Progenitor cell of endocrine pancreas (in vitro differentiated cells): ENCODE data around the gene MGAT5. TPM values are rescaled to one million over a fixed set of nuclear protein-coding genes. Genes with fewer than 3 reads are reported as not detected.

Experiments
- DNase-seq: peaks from one replicate; pipeline ENCODE4 v3.0.0; 2021; ENCODE audit warnings: low spot score; ENCODE audit not compliant: unreplicated experiment
- H3K27ac Mint-ChIP-seq: 2 replicates; pipeline ENCODE4 v1.8.0; 2021; ENCODE audit warnings: mild to moderate bottlenecking, moderate library complexity, mixed read lengths
- H3K27me3 Mint-ChIP-seq: 2 replicates; pipeline ENCODE4 v1.8.0; 2021; ENCODE audit warnings: mixed read lengths
- H3K36me3 Mint-ChIP-seq: 2 replicates; pipeline ENCODE4 v1.8.0; 2022; ENCODE audit warnings: mixed read lengths; ENCODE audit not compliant: insufficient read depth
- H3K4me1 Mint-ChIP-seq: 2 replicates; pipeline ENCODE4 v1.8.0; 2021; ENCODE audit warnings: low read depth, mixed read lengths
- H3K4me3 Mint-ChIP-seq: 2 replicates; pipeline ENCODE4 v1.8.0; 2021; ENCODE audit warnings: low read depth, mild to moderate bottlenecking, moderate library complexity, mixed read lengths
- H3K9me3 Mint-ChIP-seq: 2 replicates; pipeline ENCODE4 v1.8.0; 2021; ENCODE audit warnings: low read depth, mixed read lengths
- total RNA-seq: library from RNA; stranded (reverse); gene quantifications from 2 replicates; pipeline ENCODE4 v1.2.1, GENCODE V29; 2021
- TF ChIP-seq, protein P1 (sequence below): fragments of 200-600 bp; sonication (generic); IDR thresholded peaks from one replicate; pipeline ENCODE4 v1.5.0; 2021; ENCODE audit warnings: antibody characterized with exemption, mild to moderate bottlenecking; ENCODE audit not compliant: unreplicated experiment

Gene MGAT5
- total RNA-seq, 1 donor from 2014 or later = 110 TPM

DNA sequence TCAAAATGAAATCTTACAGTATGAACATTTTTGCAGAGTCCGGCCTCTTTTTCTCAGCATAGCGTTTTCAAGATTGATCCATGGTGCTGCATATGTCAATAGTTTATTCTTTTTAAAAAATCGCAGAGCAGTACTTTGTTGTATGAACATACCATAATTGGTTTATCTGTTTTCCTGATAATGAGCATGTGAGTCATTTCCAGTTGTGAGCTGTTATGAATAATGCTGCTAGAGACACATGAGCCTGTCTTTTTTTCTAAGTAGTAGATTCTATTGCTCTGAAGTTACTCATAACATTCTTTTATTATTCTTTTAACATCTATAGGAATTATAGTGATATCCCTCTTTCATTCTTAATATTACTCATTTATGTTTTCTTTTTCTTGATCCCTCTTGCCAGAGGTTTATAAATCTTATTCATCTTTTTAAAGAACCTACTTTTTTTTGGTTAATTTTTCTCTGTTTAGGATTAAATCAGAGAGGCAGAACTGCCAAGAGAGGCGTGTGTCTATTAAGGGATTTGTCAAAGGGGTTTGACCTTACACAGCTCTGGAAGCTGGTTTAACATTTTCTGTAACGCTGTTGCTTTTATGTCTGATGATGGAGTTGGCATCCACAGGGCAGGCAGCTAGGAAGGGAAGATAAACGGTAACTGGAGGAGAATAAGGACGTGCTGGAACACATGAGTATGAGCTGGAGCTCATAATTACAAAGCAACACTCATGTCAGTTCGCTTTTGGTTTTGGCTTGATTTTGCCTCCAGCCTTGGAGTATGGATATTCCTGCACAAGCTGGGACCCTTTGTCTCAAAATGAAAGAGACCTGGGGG is 47.4 kb downstream of the MGAT5 start:
- Mint-ChIP-seq H3K9me3 (no peaks in the 10 kb centered on the region), H3K36me3 (peaks cover 10% of the 10 kb centered on the region), H3K4me3 (no peak overlapping the region), H3K4me1 (peaks cover 14% of the 10 kb centered on the region), H3K27ac (peak overlapping the region; percentile 22), H3K27me3 (no peaks in the 10 kb centered on the region)
- TF ChIP-seq, protein P1, sequence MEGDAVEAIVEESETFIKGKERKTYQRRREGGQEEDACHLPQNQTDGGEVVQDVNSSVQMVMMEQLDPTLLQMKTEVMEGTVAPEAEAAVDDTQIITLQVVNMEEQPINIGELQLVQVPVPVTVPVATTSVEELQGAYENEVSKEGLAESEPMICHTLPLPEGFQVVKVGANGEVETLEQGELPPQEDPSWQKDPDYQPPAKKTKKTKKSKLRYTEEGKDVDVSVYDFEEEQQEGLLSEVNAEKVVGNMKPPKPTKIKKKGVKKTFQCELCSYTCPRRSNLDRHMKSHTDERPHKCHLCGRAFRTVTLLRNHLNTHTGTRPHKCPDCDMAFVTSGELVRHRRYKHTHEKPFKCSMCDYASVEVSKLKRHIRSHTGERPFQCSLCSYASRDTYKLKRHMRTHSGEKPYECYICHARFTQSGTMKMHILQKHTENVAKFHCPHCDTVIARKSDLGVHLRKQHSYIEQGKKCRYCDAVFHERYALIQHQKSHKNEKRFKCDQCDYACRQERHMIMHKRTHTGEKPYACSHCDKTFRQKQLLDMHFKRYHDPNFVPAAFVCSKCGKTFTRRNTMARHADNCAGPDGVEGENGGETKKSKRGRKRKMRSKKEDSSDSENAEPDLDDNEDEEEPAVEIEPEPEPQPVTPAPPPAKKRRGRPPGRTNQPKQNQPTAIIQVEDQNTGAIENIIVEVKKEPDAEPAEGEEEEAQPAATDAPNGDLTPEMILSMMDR = no peak
- DNase-seq = no peak

DNA sequence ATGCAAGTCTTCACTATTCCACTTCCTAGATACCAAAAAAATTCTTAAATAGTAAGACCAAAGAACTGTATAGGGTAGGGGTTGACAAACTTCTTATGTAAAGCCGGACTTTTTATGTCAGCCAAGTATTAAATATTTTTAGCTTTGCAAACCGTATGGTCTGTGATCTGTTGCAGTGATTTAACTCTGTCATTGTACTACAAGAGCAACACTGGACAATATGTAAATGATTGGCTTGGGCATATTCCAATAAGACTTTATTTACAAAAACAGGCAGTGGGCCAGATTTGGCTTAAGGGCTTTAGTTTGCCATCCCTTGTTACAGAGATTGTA is 48.0 kb downstream of the MGAT5 start:
- no peaks in the 10 kb centered on the region for H3K27me3 Mint-ChIP-seq
- no peak overlapping the region for H3K27ac Mint-ChIP-seq
- TF ChIP-seq, protein P1 = no peak
- DNase-seq = no peak
- H3K9me3 Mint-ChIP-seq = no peaks in the 10 kb centered on the region
- H3K4me3 Mint-ChIP-seq = no peak overlapping the region
- H3K4me1 Mint-ChIP-seq = peaks cover 16% of the 10 kb centered on the region
- peaks cover 8% of the 10 kb centered on the region for H3K36me3 Mint-ChIP-seq

DNA sequence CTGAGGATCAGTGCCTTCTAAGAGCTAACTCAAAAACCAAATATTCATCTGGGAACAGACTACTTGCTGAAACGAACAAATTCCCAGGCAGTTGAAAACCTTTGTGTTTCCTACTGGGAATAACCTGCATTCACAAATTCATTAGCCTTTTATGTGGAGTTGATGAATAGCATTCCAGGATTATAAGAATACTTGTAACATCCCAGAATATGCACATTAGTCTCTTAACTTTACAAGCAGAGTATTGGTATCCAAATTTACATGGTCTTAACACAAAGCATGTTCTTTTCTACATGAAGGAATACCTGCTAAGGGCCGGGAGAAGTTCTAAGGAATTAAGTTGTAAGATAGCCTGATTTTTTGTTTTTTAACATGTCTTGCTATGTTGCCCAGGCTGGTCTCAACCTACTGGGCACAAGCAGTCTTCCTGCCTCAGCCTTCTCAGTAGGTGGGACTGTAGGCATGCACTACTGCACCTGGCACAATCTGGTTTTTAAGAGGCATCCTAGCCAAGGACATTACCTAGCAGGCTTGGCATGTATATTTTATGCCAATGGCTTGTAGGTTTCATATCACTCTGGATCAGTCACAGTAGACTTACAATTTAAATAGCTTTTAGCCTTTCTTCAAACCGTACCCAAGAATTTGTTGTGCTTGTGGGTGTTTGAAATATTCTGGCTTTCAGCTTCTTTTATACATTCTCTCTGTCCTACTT is 50.7 kb downstream of the MGAT5 start:
- no peak for DNase-seq
- Mint-ChIP-seq H3K27me3 (no peaks in the 10 kb centered on the region), H3K4me3 (no peak overlapping the region), H3K4me1 (peaks cover 21% of the 10 kb centered on the region), H3K36me3 (peaks cover 9% of the 10 kb centered on the region), H3K27ac (no peak overlapping the region), H3K9me3 (peaks cover 3% of the 10 kb centered on the region)
- TF ChIP-seq, protein P1 = no peak

DNA sequence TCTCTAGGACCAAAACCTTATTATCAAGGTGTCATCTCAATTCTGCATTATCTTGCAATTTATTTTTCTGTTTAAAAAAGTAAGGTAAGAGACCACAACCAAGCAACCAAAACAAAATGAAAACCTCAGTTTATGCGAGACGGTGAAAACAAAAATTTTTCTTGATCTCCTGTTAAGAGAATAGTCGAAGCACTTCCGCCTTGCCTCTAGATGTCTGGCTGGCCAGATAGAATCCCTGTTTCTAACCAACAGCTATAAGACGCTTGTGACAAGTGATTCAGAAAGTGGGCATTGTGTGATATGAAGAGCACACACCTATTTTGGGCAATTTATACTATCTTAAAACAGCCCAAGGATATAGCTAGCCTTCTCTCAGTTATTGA is 51.2 kb downstream of the MGAT5 start:
- Mint-ChIP-seq H3K27me3 (no peaks in the 10 kb centered on the region), H3K9me3 (peaks cover 3% of the 10 kb centered on the region), H3K36me3 (peaks cover 9% of the 10 kb centered on the region), H3K4me1 (peaks cover 21% of the 10 kb centered on the region), H3K4me3 (no peak overlapping the region), H3K27ac (no peak overlapping the region)
- DNase-seq = no peak
- TF ChIP-seq, protein P1 = no peak

DNA sequence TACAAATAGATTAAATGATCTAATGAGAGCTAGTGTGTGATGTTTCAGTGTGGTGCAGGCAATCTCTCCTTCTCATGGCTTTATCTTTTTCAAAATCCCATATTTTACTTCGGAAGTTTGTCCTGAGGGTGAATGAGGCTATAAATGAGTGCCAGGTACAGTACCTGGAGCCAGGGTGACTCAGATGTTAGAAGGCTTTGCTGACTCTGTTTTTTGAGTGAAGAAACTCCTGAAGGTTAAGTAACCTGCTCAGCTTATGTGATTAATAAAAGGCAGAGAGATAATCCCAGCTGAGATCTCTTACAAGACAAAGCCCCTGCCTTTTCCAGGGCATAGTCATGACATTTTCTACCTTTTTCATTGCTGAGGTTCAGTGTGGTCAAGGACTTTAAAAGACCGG is 52.6 kb downstream of the MGAT5 start:
- Mint-ChIP-seq H3K27me3 (no peaks in the 10 kb centered on the region), H3K27ac (no peak overlapping the region), H3K4me3 (no peak overlapping the region), H3K4me1 (peaks cover 12% of the 10 kb centered on the region), H3K36me3 (peaks cover 9% of the 10 kb centered on the region), H3K9me3 (peaks cover 3% of the 10 kb centered on the region)
- no peak for DNase-seq
- TF ChIP-seq, protein P1 = no peak
